Psoas muscle (tissue), 8 donors: ENCODE measurements around the gene PHRF1. TPM values are rescaled to one million over a fixed set of nuclear protein-coding genes. Genes with fewer than 3 reads are reported as not detected.

Source experiments
- ATAC-seq, 4 donors: fragments of 200-7000 bp; cut with Tn5 transposase; one replicate each; pipeline ENCODE4 v1.9.1; 2020; ENCODE audit warnings: moderate library complexity in 3 of 4, mild to moderate bottlenecking in 2 of 4
- DNase-seq, 2 donors: peaks; one replicate each; pipeline ENCODE4 v3.0.0-alpha.2; 2020
- H3K27ac ChIP-seq: fragments of 200-600 bp; one replicate; pipeline ENCODE4 v1.8.0; 2022
- H3K27me3 ChIP-seq, 3 donors: fragments of 200-600 bp in 1 of 3; one replicate each; pipeline versions ENCODE4 v1.6.1 to v1.8.0; 2013 to 2022; ENCODE audit warnings: low read length in 2 of 3, mild to moderate bottlenecking in 2 of 3, moderate library complexity in 1 of 3; ENCODE audit not compliant: insufficient read depth in 3 of 3
- H3K36me3 ChIP-seq, 2 donors: fragments of 200-600 bp in 1 of 2; one replicate each; pipeline versions ENCODE4 v1.6.1 to v1.8.0; 2013 to 2022; ENCODE audit warnings: low read depth in 1 of 2, mild to moderate bottlenecking in 1 of 2, moderate library complexity in 1 of 2; ENCODE audit not compliant: insufficient read depth in 1 of 2
- H3K4me1 ChIP-seq: fragments of 200-600 bp; one replicate; pipeline ENCODE4 v1.8.0; 2022
- H3K4me3 ChIP-seq: fragments of 200-600 bp; one replicate; pipeline ENCODE4 v1.8.0; 2022; ENCODE audit warnings: mild to moderate bottlenecking
- H3K9me3 ChIP-seq: fragments of 200-600 bp; one replicate; pipeline ENCODE4 v1.8.0; 2022
- WGBS, 3 donors: extraction: QIAGEN DNeasy Blood & Tissue Kit; methylation state at CpG; one replicate each; pipeline versions ENCODE4 v1.1.6 to v1.1.7; 2013; 5-methylcytosine and 5-hydroxymethylcytosine counted together
- intact Hi-C, 2 donors: fragments of 100-400 bp; cut with DNase I; formaldehyde crosslinking; loops; one replicate each; pipeline versions ENCODE4 v1.11.0 to v1.14.2; 2022
- polyA plus RNA-seq, 3 donors: library from polyadenylated mRNA; stranded (reverse); fragments of 200-250 nt; gene quantifications; one replicate each; pipeline ENCODE4 v1.2.3, GENCODE V29; 2013
- total RNA-seq, 4 donors: library from RNA; stranded (reverse); fragmentation: NEBNext Ultra II Directional in 2 of 4; extraction: Animal tissue kit (Norgen Biotek cat#: 25700) in 2 of 4; gene quantifications; one replicate each; pipeline versions ENCODE4 v1.2.1 to v1.2.4, GENCODE V29; 2021 to 2023
- TF ChIP-seq, protein P1 (sequence below): fragments of 200-600 bp; IDR thresholded peaks from one replicate; pipeline ENCODE4 v1.8.0; 2022; ENCODE audit warnings: antibody characterized with exemption
- donor health status: healthy with polysubstance abuse.
- donor health status: DM: no; HTN: no; CAD: no; lungs with moderate emphysema.
- donor health status: Bipolar disorder and iron deficiency.
- donor health status: healthy.
- donor health status: DM: yes; HTN: yes; CAD: no.
- donor health status: DM: no; HTN: no; CAD: no.
- donor health status: DM: no; HTN: no; CAD: no.
- donor health status: DM: yes; HTN: yes; CAD: no.

The PHRF1 gene
- total and polyA plus RNA-seq, 7 donors: 11.7 to 31.2 (median 19.8) TPM

DNA sequence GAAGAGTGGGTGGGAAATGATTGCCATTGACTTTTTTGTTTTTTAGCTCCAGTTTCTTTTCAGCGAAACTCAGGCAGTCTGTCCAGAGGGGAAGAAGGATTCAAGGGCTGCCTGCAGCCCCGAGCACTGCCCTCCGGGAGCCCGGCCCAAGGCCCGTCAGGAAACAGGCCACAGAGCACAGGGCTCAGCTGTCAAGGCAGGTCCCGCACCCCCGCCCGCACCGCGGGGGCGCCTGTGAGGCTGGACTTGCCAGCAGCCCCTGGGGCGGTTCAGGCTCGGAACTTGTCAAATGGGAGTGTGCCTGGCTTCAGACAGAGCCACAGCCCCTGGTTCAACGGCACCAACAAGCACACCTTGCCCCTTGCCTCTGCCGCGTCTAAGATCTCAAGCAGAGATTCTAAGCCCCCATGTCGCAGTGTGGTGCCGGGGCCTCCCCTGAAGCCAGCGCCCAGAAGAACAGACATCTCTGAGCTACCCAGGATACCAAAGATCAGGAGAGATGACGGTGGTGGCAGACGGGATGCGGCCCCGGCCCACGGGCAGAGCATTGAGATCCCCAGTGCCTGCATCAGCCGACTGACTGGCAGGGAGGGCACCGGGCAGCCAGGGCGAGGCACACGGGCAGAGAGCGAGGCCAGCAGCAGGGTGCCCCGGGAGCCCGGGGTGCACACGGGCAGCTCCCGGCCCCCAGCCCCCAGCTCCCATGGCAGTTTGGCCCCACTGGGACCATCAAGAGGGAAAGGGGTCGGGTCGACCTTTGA is 30.9 kb downstream of the PHRF1 start:
- no peaks in the 10 kb centered on the region for H3K9me3 ChIP-seq
- DNase-seq (no peak), ATAC-seq (no peak)
- intact Hi-C loops: no loop called here
- no peak overlapping the region for H3K4me3 ChIP-seq
- peaks cover 13 to 99% of the 10 kb centered on the region in 2 donors for H3K36me3 ChIP-seq
- TF ChIP-seq, protein P1, sequence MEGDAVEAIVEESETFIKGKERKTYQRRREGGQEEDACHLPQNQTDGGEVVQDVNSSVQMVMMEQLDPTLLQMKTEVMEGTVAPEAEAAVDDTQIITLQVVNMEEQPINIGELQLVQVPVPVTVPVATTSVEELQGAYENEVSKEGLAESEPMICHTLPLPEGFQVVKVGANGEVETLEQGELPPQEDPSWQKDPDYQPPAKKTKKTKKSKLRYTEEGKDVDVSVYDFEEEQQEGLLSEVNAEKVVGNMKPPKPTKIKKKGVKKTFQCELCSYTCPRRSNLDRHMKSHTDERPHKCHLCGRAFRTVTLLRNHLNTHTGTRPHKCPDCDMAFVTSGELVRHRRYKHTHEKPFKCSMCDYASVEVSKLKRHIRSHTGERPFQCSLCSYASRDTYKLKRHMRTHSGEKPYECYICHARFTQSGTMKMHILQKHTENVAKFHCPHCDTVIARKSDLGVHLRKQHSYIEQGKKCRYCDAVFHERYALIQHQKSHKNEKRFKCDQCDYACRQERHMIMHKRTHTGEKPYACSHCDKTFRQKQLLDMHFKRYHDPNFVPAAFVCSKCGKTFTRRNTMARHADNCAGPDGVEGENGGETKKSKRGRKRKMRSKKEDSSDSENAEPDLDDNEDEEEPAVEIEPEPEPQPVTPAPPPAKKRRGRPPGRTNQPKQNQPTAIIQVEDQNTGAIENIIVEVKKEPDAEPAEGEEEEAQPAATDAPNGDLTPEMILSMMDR: no peak
- peaks cover 6% of the 10 kb centered on the region for H3K4me1 ChIP-seq
- H3K27me3 ChIP-seq: no peaks in the 10 kb centered on the region
- 89 to 93% (median 92%) methylated on average over 35 of the region's 35 CpGs for WGBS, 3 donors
- no peak overlapping the region for H3K27ac ChIP-seq

DNA sequence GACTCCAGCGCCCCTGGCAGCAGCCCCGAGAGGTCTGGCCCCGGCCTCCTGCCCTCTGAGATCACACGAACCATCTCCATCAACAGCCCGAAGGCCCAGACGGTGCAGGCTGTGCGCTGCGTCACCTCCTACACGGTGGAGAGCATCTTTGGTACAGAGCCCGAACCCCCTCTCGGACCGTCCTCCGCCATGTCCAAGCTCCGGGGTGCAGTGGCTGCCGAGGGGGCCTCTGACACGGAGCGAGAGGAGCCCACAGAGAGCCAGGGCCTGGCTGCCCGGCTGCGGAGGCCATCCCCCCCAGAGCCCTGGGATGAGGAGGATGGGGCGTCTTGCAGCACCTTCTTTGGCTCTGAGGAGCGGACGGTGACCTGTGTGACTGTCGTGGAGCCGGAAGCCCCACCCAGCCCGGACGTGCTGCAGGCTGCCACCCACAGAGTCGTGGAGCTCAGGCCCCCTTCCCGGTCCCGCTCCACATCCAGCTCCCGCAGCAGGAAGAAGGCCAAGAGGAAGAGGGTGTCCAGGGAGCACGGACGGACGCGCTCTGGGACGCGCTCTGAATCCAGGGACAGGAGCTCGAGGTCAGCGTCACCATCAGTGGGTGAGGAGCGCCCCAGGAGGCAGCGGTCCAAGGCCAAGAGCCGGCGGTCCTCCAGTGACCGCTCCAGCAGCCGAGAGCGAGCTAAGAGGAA is 31.8 kb downstream of the PHRF1 start:
- no peaks in the 10 kb centered on the region for H3K9me3 ChIP-seq
- peaks cover 15% of the 10 kb centered on the region for H3K4me1 ChIP-seq
- DNase-seq (no peak), ATAC-seq (no peak)
- H3K4me3 ChIP-seq: no peak overlapping the region
- TF ChIP-seq, protein P1: no peak
- H3K36me3 ChIP-seq: peaks cover 13 to 100% of the 10 kb centered on the region in 2 donors
- no peaks in the 10 kb centered on the region for H3K27me3 ChIP-seq
- intact Hi-C loops: no loop called here
- 83 to 88% (median 84%) methylated on average over 43 to 45 of the region's 45 CpGs for WGBS, 3 donors
- no peak overlapping the region for H3K27ac ChIP-seq

DNA sequence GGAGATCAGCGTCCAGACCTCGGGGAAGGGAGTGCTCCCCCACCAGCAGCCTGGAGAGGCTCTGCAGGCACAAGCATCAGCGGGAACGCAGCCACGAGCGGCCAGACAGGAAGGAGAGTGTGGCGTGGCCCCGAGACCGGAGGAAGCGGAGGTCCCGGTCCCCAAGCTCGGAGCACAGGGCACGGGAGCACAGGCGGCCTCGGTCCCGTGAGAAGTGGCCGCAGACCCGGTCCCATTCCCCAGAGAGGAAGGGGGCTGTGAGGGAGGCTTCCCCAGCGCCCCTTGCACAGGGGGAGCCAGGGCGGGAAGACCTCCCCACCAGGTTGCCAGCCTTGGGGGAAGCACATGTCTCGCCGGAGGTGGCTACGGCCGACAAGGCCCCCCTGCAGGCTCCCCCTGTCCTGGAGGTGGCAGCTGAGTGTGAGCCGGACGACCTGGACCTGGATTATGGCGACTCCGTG is 32.6 kb downstream of the PHRF1 start:
- DNase-seq: no peak
- H3K36me3 ChIP-seq: peaks cover 13 to 96% of the 10 kb centered on the region in 2 donors
- no peaks in the 10 kb centered on the region for H3K9me3 ChIP-seq
- TF ChIP-seq, protein P1: no peak
- no peaks in the 10 kb centered on the region for H3K27me3 ChIP-seq
- H3K4me1 ChIP-seq: peaks cover 20% of the 10 kb centered on the region
- no peak overlapping the region for H3K4me3 ChIP-seq
- intact Hi-C loops: no loop called here
- no peak overlapping the region for H3K27ac ChIP-seq
- WGBS, 3 donors: 68 to 77% (median 76%) methylated on average over 28 of the region's 28 CpGs
- ATAC-seq: no peak

DNA sequence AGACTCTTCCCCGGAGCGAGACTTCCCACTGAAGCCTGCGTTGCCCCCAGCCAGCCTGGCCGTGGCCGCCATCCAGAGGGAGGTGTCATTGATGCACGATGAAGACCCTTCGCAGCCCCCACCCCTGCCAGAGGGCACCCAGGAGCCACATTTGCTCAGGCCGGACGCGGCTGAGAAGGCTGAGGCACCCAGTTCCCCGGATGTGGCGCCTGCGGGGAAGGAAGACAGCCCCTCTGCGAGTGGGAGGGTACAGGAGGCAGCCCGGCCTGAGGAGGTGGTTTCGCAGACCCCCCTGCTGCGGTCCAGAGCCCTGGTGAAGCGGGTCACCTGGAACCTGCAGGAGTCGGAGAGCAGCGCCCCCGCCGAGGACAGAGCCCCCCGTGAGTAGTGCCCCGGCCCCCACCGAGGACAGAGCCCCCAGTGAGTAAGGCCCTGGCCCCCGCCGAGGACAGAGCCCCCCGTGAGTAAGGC is 33.1 kb downstream of the PHRF1 start:
- Histone ChIP-seq H3K27me3 (no peaks in the 10 kb centered on the region), H3K4me1 (peaks cover 26% of the 10 kb centered on the region), H3K4me3 (no peak overlapping the region), H3K9me3 (no peaks in the 10 kb centered on the region), H3K36me3 (peaks cover 13 to 92% of the 10 kb centered on the region in 2 donors), H3K27ac (no peak overlapping the region)
- DNase-seq: no peak
- intact Hi-C loops: no loop called here
- ATAC-seq: no peak
- 90 to 95% (median 94%) methylated on average over 24 to 28 of the region's 28 CpGs for WGBS, 3 donors
- TF ChIP-seq, protein P1: no peak
